Sigmoid colon (tissue), 7 donors: Measurements from ENCODE around the gene NOS1AP. TPM values are rescaled to one million over a fixed set of nuclear protein-coding genes. Genes with fewer than 3 reads are reported as not detected.

Source experiments
- DNase-seq: peaks from one replicate; pipeline ENCODE4 v3.0.0-alpha.2; 2019
- H3K27ac ChIP-seq, 4 donors: fragments of 200-600 bp; sonication (generic); one replicate each; pipeline ENCODE4 v1.5.1; 2016 to 2019; ENCODE audit warnings: mild to moderate bottlenecking in 1 of 4
- H3K27me3 ChIP-seq, 3 donors: fragments of 200-600 bp; sonication (generic); one replicate each; pipeline ENCODE4 v1.5.1; 2019; ENCODE audit warnings: mild to moderate bottlenecking in 1 of 3
- H3K36me3 ChIP-seq, 4 donors: fragments of 200-600 bp; sonication (generic); one replicate each; pipeline ENCODE4 v1.5.1; 2016 to 2019
- H3K4me1 ChIP-seq, 4 donors: fragments of 200-600 bp; sonication (generic); one replicate each; pipeline ENCODE4 v1.5.1; 2017 to 2019
- H3K4me3 ChIP-seq, 4 donors: fragments of 200-600 bp; sonication (generic); one replicate each; pipeline ENCODE4 v1.5.1; 2017 to 2019; ENCODE audit warnings: mild to moderate bottlenecking in 2 of 4, moderate library complexity in 1 of 4
- H3K9me3 ChIP-seq, 4 donors: fragments of 200-600 bp in 3 of 4; sonication (generic) in 3 of 4; one replicate each; pipeline versions ENCODE4 v1.5.1 to v1.6.1; 2013 to 2019
- EP300 ChIP-seq, 4 donors: sonication (generic); formaldehyde crosslinking; IDR thresholded peaks; one replicate each; pipeline ENCODE4 v1.6.1; 2017; ENCODE audit warnings: antibody characterized with exemption in 4 of 4
- POLR2A ChIP-seq, 2 donors: fragments of 450-650 bp; IDR thresholded peaks; one replicate each; pipeline ENCODE4 v1.6.1; 2016; ENCODE audit warnings: antibody characterized with exemption in 2 of 2, mild to moderate bottlenecking in 2 of 2, moderate library complexity in 2 of 2
- POLR2AphosphoS5 ChIP-seq, 4 donors: sonication (generic); formaldehyde crosslinking; IDR thresholded peaks; one replicate each; pipeline ENCODE4 v1.6.1; 2017; ENCODE audit warnings: antibody characterized with exemption in 4 of 4
- WGBS, 2 donors: extraction: QIAGEN DNeasy Blood & Tissue Kit; methylation state at CpG; one replicate each; pipeline ENCODE4 v1.1.7; 2013; 5-methylcytosine and 5-hydroxymethylcytosine counted together
- intact Hi-C: fragments of 100-400 bp; cut with DNase I; formaldehyde crosslinking; loops from one replicate; pipeline ENCODE4 v1.15.1; 2023
- polyA plus RNA-seq, 3 donors: library from polyadenylated mRNA; stranded (reverse); fragments of 200-250 nt; gene quantifications; one replicate each; pipeline ENCODE4 v1.2.3, GENCODE V29; 2013
- total RNA-seq, 4 donors: library from RNA; depleted of rRNA; stranded (reverse); fragments of >200 nt; gene quantifications; one replicate each; pipeline ENCODE4 v1.1.0, GENCODE V29; 2016
- TF ChIP-seq, protein P1 (sequence below), 4 experiments: fragments of 450-650 bp in 3 of 4; fragments of 200-600 bp in 1 of 4; IDR thresholded peaks; one replicate each; pipeline ENCODE4 v1.5.1; 2016 to 2019; ENCODE audit warnings: antibody characterized with exemption in 4 of 4, mild to moderate bottlenecking in 3 of 4, moderate library complexity in 2 of 4
- donor health status: healthy with polysubstance abuse.
- donor health status: Bipolar disorder and iron deficiency.
- donor health status: healthy.

The NOS1AP gene
- total and polyA plus RNA-seq, 7 donors: 1.2 to 11.9 (median 4.6) TPM

DNA sequence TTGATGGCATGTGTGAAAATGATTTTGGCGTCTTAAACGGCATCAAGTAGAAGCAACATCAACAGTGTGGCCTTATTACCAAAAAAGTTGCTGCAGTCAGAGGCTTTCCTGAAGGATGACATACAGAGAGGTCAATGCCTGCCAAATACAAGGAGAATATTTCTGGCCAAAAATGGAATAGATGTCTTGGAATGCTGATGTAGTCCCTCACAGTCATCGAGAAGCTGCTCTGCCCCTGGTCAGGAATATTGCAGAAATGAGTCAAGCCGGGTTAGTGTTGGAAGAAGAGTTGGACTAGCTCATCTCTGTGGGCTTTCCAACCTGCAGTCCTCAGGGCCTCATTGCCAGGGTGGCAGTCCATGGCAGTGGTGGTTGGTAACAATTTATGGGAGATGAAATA is 42.1 kb downstream of the NOS1AP start:
- no peaks in the 10 kb centered on the region for H3K36me3 ChIP-seq
- DNase-seq: no peak
- TF ChIP-seq POLR2AphosphoS5 (IDR thresholded peaks at IDR 0.05) (no peak), POLR2A (IDR thresholded peaks at IDR 0.05) (no peak), EP300 (IDR thresholded peaks at IDR 0.05) (no peak)
- TF ChIP-seq, protein P1, sequence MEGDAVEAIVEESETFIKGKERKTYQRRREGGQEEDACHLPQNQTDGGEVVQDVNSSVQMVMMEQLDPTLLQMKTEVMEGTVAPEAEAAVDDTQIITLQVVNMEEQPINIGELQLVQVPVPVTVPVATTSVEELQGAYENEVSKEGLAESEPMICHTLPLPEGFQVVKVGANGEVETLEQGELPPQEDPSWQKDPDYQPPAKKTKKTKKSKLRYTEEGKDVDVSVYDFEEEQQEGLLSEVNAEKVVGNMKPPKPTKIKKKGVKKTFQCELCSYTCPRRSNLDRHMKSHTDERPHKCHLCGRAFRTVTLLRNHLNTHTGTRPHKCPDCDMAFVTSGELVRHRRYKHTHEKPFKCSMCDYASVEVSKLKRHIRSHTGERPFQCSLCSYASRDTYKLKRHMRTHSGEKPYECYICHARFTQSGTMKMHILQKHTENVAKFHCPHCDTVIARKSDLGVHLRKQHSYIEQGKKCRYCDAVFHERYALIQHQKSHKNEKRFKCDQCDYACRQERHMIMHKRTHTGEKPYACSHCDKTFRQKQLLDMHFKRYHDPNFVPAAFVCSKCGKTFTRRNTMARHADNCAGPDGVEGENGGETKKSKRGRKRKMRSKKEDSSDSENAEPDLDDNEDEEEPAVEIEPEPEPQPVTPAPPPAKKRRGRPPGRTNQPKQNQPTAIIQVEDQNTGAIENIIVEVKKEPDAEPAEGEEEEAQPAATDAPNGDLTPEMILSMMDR (IDR thresholded peaks at IDR 0.05): no peak

DNA sequence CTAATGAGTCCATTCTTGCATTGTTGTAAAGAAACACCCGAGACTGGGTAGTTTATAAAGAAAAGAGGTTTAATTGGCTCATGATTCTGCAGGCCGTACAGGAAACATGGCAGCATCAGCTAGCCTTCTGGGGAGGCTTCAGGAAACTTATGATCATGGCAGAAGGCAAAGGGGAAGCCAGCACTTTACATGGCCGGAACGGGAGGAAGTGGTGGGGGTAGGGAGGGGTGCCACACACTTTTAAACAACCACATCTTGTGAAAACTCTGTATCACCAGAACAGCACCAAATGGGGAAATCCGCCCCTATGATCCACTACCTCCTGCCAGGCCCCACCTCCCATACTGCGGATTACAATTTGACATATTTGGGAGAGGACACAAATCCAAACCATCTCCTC is 43.9 kb downstream of the NOS1AP start:
- WGBS, 2 donors: 74 to 76% methylated on average over 6 of the region's 6 CpGs
- no peak for DNase-seq
- peaks cover 0 to 27% (median 13%) of the 10 kb centered on the region in 4 donors for H3K4me1 ChIP-seq
- H3K36me3 ChIP-seq: no peaks in the 10 kb centered on the region
- no peaks in the 10 kb centered on the region for H3K9me3 ChIP-seq
- intact Hi-C loops: no loop called here
- H3K27ac ChIP-seq: no peak overlapping the region
- no peak for TF ChIP-seq POLR2A (IDR thresholded peaks at IDR 0.05)
- TF ChIP-seq, protein P1 (IDR thresholded peaks at IDR 0.05): no peak
- no peak for TF ChIP-seq POLR2AphosphoS5 (IDR thresholded peaks at IDR 0.05)
- TF ChIP-seq EP300 (IDR thresholded peaks at IDR 0.05): no peak
- no peak overlapping the region for H3K4me3 ChIP-seq
- H3K27me3 ChIP-seq: no peaks in the 10 kb centered on the region

More for the DNA sequence above, 42.1 kb downstream of the NOS1AP start:
- Histone ChIP-seq H3K27me3 (no peaks in the 10 kb centered on the region), H3K4me3 (no peak overlapping the region), H3K27ac (peak overlapping the region in 1 of 4 donors; percentile 53), H3K9me3 (no peaks in the 10 kb centered on the region), H3K4me1 (peaks cover 0 to 21% (median 15%) of the 10 kb centered on the region in 4 donors)
- intact Hi-C loops: no loop called here
- 82 to 91% methylated on average over 4 of the region's 4 CpGs for WGBS, 2 donors

DNA sequence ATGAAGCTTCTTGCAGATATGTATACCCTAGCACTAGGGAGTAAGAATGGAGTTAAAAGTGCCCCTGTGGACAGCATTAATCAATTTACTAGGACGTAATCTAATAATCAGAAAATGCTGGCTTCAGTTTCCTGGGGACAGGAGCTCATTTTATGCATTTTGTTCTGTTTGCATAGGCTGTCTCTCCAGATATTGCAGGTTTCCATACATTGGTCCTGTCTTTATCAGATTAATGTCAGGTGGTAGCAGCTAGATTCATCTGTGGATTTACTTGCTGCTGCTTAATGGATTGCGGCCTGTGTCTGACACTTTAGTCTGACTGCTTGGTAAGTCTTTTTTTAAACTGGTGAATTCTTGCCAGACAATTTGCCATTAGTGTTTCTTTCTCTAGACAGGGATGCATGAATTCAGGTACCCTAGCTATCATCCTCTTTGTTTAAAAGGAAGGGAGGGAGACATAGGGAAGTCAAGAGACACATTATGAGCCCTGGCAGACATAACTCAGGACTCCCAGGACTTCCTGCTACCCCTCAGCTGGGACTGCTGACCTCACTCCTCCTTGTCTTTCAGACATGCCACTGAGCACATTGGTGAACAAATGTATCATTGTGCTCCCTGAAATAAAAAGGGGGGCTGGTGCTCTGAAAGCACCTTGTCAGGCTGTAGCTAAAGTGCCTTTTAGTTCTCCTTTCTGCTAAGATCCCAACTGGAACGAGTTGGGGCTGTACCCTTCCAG is 47.7 kb downstream of the NOS1AP start:
- H3K36me3 ChIP-seq: no peaks in the 10 kb centered on the region
- TF ChIP-seq, protein P1 (IDR thresholded peaks at IDR 0.05): no peak
- TF ChIP-seq POLR2AphosphoS5 (IDR thresholded peaks at IDR 0.05): no peak
- no peak for TF ChIP-seq POLR2A (IDR thresholded peaks at IDR 0.05)
- TF ChIP-seq EP300 (IDR thresholded peaks at IDR 0.05): no peak
- no peak overlapping the region for H3K27ac ChIP-seq
- intact Hi-C loops: no loop called here
- H3K4me3 ChIP-seq: no peak overlapping the region
- H3K4me1 ChIP-seq: peaks cover 0 to 12% (median under 1%) of the 10 kb centered on the region in 4 donors
- 89% methylated on average over 3 of the region's 3 CpGs for WGBS, 2 donors
- no peaks in the 10 kb centered on the region for H3K27me3 ChIP-seq
- no peaks in the 10 kb centered on the region for H3K9me3 ChIP-seq
- DNase-seq: no peak

DNA sequence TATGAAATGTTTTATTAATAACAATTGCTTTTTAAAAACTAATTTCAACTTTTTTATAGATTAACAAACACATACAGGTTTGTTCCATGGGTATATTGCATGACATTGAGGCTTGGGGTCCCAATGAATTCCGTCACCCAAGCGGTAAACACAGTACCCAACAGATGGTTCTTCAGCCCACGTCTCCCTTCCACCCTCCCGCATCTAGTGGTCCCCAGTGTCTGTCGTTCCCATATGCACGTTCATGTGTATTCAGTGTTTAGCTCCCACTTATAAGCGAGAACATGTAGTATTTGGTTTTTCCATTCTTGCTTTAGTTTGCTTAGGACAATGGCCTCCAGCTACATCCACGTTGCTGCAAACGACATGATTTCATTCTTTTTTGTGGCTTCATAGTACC is 48.6 kb downstream of the NOS1AP start:
- H3K27ac ChIP-seq: no peak overlapping the region
- intact Hi-C loops: no loop called here
- no peaks in the 10 kb centered on the region for H3K36me3 ChIP-seq
- no peak overlapping the region for H3K4me3 ChIP-seq
- no peak for DNase-seq
- H3K4me1 ChIP-seq: peaks cover 0 to 11% (median 0%) of the 10 kb centered on the region in 4 donors
- H3K27me3 ChIP-seq: no peaks in the 10 kb centered on the region
- TF ChIP-seq EP300 (IDR thresholded peaks at IDR 0.05) (no peak), POLR2A (IDR thresholded peaks at IDR 0.05) (no peak), POLR2AphosphoS5 (IDR thresholded peaks at IDR 0.05) (no peak)
- TF ChIP-seq, protein P1 (IDR thresholded peaks at IDR 0.05): no peak
- no peaks in the 10 kb centered on the region for H3K9me3 ChIP-seq
- WGBS, 2 donors: 89 to 94% methylated on average over 9 of the region's 9 CpGs
